Hepatocyte (in vitro differentiated cells): Measurements from ENCODE around the gene POLR1B. TPM values are rescaled to one million over a fixed set of nuclear protein-coding genes. Genes with fewer than 3 reads are reported as not detected.

Source experiments
- DNase-seq: peaks from one replicate; pipeline ENCODE4 v3.0.0-alpha.2; 2016; ENCODE audit warnings: low spot score
- H2AFZ ChIP-seq: fragments of 200-600 bp; sonication (generic); 2 replicates; pipeline ENCODE4 v1.6.0; 2016; ENCODE audit warnings: antibody characterized with exemption, mild to moderate bottlenecking
- H3K27ac ChIP-seq: fragments of 200-600 bp; sonication (generic); 2 replicates; pipeline ENCODE4 v1.5.1; 2016; ENCODE audit warnings: mild to moderate bottlenecking
- H3K27me3 ChIP-seq: fragments of 200-600 bp; sonication (generic); 2 replicates; pipeline ENCODE4 v1.6.1; 2016
- H3K36me3 ChIP-seq: fragments of 200-600 bp; sonication (generic); replicated peaks from 2 replicates; pipeline ENCODE4 v1.5.1; 2016; ENCODE audit warnings: low read depth; ENCODE audit not compliant: insufficient read depth
- H3K4me1 ChIP-seq: fragments of 200-600 bp; sonication (generic); 2 replicates; pipeline ENCODE4 v1.5.1; 2016; ENCODE audit warnings: mild to moderate bottlenecking, moderate library complexity; ENCODE audit not compliant: insufficient read depth
- H3K4me2 ChIP-seq: fragments of 200-600 bp; sonication (generic); 2 replicates; pipeline ENCODE4 v1.6.0; 2016
- H3K4me3 ChIP-seq: fragments of 200-600 bp; sonication (generic); 2 replicates; pipeline ENCODE4 v1.5.1; 2016; ENCODE audit warnings: mild to moderate bottlenecking
- H3K79me2 ChIP-seq: fragments of 200-600 bp; sonication (generic); 2 replicates; pipeline ENCODE4 v1.6.0; 2017; ENCODE audit warnings: mild to moderate bottlenecking
- H3K9me2 ChIP-seq: fragments of 200-600 bp; sonication (generic); replicated peaks from 2 replicates; pipeline ENCODE4 v1.6.0; 2017; ENCODE audit warnings: mild to moderate bottlenecking; ENCODE audit not compliant: insufficient read depth
- H3K9me3 ChIP-seq: fragments of 200-600 bp; sonication (generic); 2 replicates; pipeline ENCODE4 v1.5.1; 2016; ENCODE audit warnings: low read depth, mild to moderate bottlenecking
- H4K20me1 ChIP-seq: fragments of 200-600 bp; sonication (generic); 2 replicates; pipeline ENCODE4 v1.6.0; 2016; ENCODE audit warnings: mild to moderate bottlenecking; ENCODE audit not compliant: insufficient read depth, poor library complexity, severe bottlenecking
- EZH2 ChIP-seq: fragments of 200-600 bp; sonication (generic); IDR thresholded peaks from 2 replicates; pipeline ENCODE4 v1.6.1; 2016; ENCODE audit warnings: antibody characterized with exemption, mild to moderate bottlenecking, borderline replicate concordance
- EZH2phosphoT487 ChIP-seq: fragments of 200-600 bp; sonication (generic); IDR thresholded peaks from one replicate; pipeline ENCODE4 v1.6.1; 2018; ENCODE audit warnings: antibody characterized with exemption, mild to moderate bottlenecking, low read depth, moderate library complexity; ENCODE audit not compliant: unreplicated experiment, severe bottlenecking
- WGBS: methylation state at CpG from one replicate; pipeline ENCODE4 v1.1.6; 2016; ENCODE audit warnings: low lambda C conversion rate; ENCODE audit errors: missing lambda C conversion rate; 5-methylcytosine and 5-hydroxymethylcytosine counted together
- polyA plus RNA-seq: library from polyadenylated mRNA; unstranded; fragments of >200 nt; fragmentation: Nextera tagmentation; extraction: Ambion mirVana; gene quantifications from 2 replicates; pipeline ENCODE4 v1.2.1, GENCODE V29; 2016
- total RNA-seq: library from RNA; depleted of rRNA; stranded (reverse); fragments of >200 nt; gene quantifications from 2 replicates; pipeline ENCODE4 v1.2.3, GENCODE V29; 2014
- TF ChIP-seq, protein P1 (sequence below): fragments of 200-600 bp; sonication (generic); IDR thresholded peaks from 2 replicates; pipeline ENCODE4 v1.5.1; 2016; ENCODE audit warnings: antibody characterized with exemption, mild to moderate bottlenecking; ENCODE audit not compliant: poor library complexity

The POLR1B gene
- total and polyA plus RNA-seq, 2 experiments from 2014 or later: 9.7 to 17.5 TPM

DNA sequence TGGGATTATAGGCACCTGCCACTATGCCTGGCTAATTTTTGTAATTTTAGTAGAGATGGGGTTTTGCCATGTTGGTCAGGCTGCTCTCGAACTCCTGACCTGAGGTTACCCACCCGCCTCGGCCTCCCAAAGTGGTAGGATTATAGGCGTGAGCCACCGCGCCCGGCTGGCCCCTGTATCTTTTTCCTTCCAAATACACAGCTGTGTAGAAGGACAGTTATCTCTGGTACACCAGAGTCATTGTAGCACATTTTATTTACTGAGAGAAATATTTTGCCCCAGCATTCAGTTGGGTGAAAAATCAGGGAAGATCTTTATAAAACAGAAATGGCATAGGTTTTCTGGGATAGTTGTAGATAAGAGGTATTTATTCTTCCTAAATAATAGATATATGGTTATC lies 23.5 kb upstream of the POLR1B start:
- Histone ChIP-seq H4K20me1 (no peaks in the 10 kb centered on the region), H3K27ac (no peak overlapping the region), H3K79me2 (no peaks in the 10 kb centered on the region), H2AFZ (no peak overlapping the region), H3K4me1 (no peaks in the 10 kb centered on the region), H3K36me3 (no peaks in the 10 kb centered on the region), H3K4me3 (no peak overlapping the region), H3K9me2 (no peaks in the 10 kb centered on the region), H3K27me3 (no peaks in the 10 kb centered on the region), H3K9me3 (peaks cover 2% of the 10 kb centered on the region), H3K4me2 (no peak overlapping the region)
- 84% methylated on average over 7 of the region's 7 CpGs for WGBS
- DNase-seq: no peak
- TF ChIP-seq, protein P1, sequence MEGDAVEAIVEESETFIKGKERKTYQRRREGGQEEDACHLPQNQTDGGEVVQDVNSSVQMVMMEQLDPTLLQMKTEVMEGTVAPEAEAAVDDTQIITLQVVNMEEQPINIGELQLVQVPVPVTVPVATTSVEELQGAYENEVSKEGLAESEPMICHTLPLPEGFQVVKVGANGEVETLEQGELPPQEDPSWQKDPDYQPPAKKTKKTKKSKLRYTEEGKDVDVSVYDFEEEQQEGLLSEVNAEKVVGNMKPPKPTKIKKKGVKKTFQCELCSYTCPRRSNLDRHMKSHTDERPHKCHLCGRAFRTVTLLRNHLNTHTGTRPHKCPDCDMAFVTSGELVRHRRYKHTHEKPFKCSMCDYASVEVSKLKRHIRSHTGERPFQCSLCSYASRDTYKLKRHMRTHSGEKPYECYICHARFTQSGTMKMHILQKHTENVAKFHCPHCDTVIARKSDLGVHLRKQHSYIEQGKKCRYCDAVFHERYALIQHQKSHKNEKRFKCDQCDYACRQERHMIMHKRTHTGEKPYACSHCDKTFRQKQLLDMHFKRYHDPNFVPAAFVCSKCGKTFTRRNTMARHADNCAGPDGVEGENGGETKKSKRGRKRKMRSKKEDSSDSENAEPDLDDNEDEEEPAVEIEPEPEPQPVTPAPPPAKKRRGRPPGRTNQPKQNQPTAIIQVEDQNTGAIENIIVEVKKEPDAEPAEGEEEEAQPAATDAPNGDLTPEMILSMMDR: no peak
- no peak for TF ChIP-seq EZH2
- TF ChIP-seq EZH2phosphoT487: no peak

DNA sequence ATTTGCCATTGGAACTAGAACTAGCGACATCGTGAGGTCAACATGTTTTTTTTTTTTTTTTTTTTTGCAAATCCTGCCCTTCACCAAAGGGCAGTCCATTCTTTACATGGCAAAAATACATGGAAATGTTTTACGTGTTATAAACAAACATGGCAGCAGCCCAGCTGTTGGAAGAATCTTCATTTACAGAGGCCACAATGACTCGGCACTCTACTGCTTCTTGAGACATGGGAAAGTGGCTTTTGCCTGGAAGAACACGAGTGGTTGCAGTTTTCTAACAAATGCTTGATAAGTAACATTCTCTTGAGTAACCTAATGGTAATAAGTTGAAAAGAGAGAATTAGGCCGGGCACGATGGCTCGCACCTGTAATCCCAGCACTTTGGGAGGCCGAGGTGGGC lies 22.8 kb upstream of the POLR1B start:
- Histone ChIP-seq H3K4me2 (no peak overlapping the region), H2AFZ (no peak overlapping the region)

DNA sequence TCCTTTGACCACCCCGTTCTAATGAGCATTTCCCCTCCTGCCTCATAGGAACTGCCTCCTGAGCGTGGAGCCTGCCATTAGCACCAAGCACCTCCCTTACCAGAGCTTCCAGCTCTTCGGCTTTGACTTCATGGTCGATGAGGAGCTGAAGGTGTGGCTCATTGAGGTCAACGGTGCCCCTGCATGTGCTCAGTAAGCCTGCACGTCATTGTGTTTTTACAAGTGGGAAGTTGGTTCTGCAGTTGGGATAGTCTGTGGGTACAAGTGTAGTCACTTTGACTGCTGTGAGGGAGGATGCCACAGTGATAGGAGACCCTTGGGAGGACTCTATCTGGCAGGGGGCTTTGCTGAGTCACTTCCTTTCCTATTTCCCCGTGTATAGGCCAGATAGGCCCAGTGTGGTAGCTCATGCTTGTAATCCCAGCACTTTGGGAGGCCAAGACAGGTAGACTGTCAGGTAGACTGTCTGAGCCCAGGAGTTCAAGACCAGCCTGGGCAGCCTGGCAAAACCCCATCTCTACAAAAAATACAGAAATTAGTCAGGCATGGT lies 22.0 kb upstream of the POLR1B start:
- H3K36me3 ChIP-seq: no peaks in the 10 kb centered on the region
- WGBS: 93% methylated on average over 7 of the region's 7 CpGs
- H2AFZ ChIP-seq: no peak overlapping the region

More for the DNA sequence above, 22.8 kb upstream of the POLR1B start:
- Histone ChIP-seq H3K36me3 (no peaks in the 10 kb centered on the region), H3K27ac (no peak overlapping the region), H3K9me2 (no peaks in the 10 kb centered on the region), H3K79me2 (no peaks in the 10 kb centered on the region), H3K4me1 (no peaks in the 10 kb centered on the region), H4K20me1 (no peaks in the 10 kb centered on the region), H3K4me3 (no peak overlapping the region), H3K9me3 (peaks cover 2% of the 10 kb centered on the region), H3K27me3 (no peaks in the 10 kb centered on the region)
- DNase-seq: no peak
- TF ChIP-seq, protein P1: no peak
- TF ChIP-seq EZH2 (no peak), EZH2phosphoT487 (no peak)
- WGBS: 86% methylated on average over 9 of the region's 9 CpGs

More for the DNA sequence above, 22.0 kb upstream of the POLR1B start:
- Histone ChIP-seq H3K4me3 (no peak overlapping the region), H3K4me2 (no peak overlapping the region), H3K9me3 (no peaks in the 10 kb centered on the region), H3K9me2 (no peaks in the 10 kb centered on the region), H3K79me2 (no peaks in the 10 kb centered on the region), H3K27me3 (no peaks in the 10 kb centered on the region), H3K4me1 (no peaks in the 10 kb centered on the region), H3K27ac (no peak overlapping the region), H4K20me1 (no peaks in the 10 kb centered on the region)
- TF ChIP-seq, protein P1: no peak
- no peak for TF ChIP-seq EZH2
- TF ChIP-seq EZH2phosphoT487: no peak
- no peak for DNase-seq
